PFSK-1 (cell line): ENCODE results near the gene UAP1L1.

ENCODE experiments used
- TAF1 ChIP-seq: IDR thresholded peaks from 2 replicates; pipeline ENCODE4 v1.6.1; 2012; ENCODE audit warnings: low read length, control low read depth, borderline replicate concordance; ENCODE audit not compliant: insufficient read depth
- TF ChIP-seq, protein P1 (sequence below), 2 experiments: IDR thresholded peaks; 2 replicates each; pipeline versions ENCODE4 v1.6.1 to v1.8.0; 2011 to 2012; ENCODE audit warnings: low read depth in 2 of 2, low read length in 2 of 2, control low read depth in 1 of 2, inconsistent platforms in 1 of 2, mild to moderate bottlenecking in 1 of 2, moderate library complexity in 1 of 2; ENCODE audit not compliant: insufficient read depth in 1 of 2

DNA sequence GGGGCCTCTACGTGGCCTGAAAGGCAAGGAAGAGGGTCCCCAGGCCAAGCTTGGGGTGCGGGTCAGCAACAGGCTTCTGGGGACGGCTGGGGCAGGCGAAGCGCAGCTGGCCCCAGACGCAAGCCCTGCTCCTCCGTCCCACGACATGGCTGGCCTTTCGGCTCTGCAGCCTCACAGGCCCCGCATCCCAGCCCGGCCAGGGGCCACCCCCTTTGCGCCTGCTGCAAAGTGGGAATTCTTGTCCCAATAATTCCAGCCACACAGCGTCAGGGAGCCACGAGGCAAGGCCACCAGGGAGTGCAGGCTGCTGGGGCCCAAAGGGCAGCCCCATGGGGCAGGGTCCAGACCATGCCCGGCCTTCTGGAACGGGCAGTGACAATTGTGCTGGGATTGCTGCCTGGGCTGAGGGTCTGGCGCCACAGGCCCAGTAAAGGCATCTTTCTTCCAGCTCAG lies 22.4 kb upstream of the UAP1L1 start:
- no peak for TF ChIP-seq TAF1
- TF ChIP-seq, protein P1, sequence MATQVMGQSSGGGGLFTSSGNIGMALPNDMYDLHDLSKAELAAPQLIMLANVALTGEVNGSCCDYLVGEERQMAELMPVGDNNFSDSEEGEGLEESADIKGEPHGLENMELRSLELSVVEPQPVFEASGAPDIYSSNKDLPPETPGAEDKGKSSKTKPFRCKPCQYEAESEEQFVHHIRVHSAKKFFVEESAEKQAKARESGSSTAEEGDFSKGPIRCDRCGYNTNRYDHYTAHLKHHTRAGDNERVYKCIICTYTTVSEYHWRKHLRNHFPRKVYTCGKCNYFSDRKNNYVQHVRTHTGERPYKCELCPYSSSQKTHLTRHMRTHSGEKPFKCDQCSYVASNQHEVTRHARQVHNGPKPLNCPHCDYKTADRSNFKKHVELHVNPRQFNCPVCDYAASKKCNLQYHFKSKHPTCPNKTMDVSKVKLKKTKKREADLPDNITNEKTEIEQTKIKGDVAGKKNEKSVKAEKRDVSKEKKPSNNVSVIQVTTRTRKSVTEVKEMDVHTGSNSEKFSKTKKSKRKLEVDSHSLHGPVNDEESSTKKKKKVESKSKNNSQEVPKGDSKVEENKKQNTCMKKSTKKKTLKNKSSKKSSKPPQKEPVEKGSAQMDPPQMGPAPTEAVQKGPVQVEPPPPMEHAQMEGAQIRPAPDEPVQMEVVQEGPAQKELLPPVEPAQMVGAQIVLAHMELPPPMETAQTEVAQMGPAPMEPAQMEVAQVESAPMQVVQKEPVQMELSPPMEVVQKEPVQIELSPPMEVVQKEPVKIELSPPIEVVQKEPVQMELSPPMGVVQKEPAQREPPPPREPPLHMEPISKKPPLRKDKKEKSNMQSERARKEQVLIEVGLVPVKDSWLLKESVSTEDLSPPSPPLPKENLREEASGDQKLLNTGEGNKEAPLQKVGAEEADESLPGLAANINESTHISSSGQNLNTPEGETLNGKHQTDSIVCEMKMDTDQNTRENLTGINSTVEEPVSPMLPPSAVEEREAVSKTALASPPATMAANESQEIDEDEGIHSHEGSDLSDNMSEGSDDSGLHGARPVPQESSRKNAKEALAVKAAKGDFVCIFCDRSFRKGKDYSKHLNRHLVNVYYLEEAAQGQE (IDR thresholded peaks at IDR 0.05; ENCODE audit: insufficient read depth in 1 of 2, low read depth in 2 of 2, low read length in 2 of 2) = no peak
